ENCODE measurements around the gene SLC6A1. TPM values are rescaled to one million over a fixed set of nuclear protein-coding genes. Genes with fewer than 3 reads are reported as not detected.

The SLC6A1 gene
- polyA plus RNA-seq, 1 experiment, result not detected

DNA sequence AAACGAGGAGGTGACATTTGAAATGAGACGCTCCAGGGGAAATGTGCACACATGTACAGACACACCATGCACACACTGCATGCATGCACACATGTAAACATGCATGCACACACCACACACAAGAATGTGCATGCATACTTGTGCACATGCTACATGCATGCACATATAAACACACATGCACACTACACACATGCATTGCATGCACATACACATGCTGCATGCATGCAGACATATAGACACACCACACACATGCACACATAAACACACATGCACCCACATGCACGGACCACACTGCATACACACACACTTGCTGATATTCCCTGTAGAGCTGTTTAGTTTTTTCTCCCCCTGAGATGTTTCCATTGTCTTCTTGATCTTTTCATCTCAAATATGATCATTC lies 37.8 kb upstream of the SLC6A1 start:
- Histone ChIP-seq H3K27ac (ENCODE audit: low read depth, low read length) (no peak overlapping the region), H3K9me3 (ENCODE audit: control insufficient read depth, insufficient read depth, low read length) (no peaks in the 10 kb centered on the region), H3K4me3 (ENCODE audit: low read depth, low read length) (no peak overlapping the region), H3K27me3 (ENCODE audit: control insufficient read depth, insufficient read depth, low read length) (peaks cover 24% of the 10 kb centered on the region)
- ChIA-PET CTCF (interaction anchor here (1.3 to 2.9 kb wide), 2 partner anchors 28 to 106 kb away, joined by 4 to 13 read pairs; no protein-coding TSS in a partner anchor), POLR2A (no interaction called here)
- no peak for DNase-seq (ENCODE audit: low read depth, low spot score)
- TF ChIP-seq, protein P1, sequence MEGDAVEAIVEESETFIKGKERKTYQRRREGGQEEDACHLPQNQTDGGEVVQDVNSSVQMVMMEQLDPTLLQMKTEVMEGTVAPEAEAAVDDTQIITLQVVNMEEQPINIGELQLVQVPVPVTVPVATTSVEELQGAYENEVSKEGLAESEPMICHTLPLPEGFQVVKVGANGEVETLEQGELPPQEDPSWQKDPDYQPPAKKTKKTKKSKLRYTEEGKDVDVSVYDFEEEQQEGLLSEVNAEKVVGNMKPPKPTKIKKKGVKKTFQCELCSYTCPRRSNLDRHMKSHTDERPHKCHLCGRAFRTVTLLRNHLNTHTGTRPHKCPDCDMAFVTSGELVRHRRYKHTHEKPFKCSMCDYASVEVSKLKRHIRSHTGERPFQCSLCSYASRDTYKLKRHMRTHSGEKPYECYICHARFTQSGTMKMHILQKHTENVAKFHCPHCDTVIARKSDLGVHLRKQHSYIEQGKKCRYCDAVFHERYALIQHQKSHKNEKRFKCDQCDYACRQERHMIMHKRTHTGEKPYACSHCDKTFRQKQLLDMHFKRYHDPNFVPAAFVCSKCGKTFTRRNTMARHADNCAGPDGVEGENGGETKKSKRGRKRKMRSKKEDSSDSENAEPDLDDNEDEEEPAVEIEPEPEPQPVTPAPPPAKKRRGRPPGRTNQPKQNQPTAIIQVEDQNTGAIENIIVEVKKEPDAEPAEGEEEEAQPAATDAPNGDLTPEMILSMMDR (IDR thresholded peaks at IDR 0.05; ENCODE audit: low read depth, low read length), result no peak

DNA sequence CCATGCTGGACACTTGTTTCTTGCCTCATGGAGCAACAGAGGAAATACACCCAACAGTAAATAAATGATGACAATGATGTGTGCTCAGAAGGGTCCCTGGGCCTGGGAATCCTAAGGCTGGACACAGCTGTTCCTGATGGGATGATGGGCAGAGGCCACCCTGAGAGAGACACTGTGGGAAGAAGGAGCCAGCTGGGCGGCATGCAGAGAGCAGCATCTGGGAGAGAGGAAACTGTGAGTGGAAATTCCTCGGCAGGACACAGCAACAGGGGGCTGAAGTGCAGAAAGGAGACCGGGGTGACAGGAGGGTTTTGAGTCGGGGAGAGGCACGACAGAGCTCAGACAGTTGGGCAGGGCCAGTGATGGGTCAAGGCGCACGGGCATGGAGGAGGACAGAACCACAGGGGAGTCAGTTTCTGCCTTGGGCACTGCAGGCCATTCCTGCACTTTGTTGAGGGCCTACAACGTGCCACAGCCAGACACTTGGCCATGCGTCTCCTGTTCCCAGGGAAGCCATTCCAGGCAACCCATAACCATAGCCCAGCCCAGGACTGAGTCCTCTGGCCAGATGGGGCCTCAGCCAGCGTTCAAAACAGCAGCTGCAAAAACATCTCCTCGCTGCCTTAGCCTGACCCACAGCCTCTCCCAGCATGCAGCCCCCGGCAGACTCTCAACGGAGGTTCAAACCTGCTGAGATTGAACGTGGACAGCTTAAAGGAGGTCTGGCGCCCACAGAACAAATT lies 36.7 kb upstream of the SLC6A1 start:
- TF ChIP-seq, protein P1 (IDR thresholded peaks at IDR 0.05; ENCODE audit: low read depth, low read length), result no peak
- Histone ChIP-seq H3K9me3 (ENCODE audit: control insufficient read depth, insufficient read depth, low read length) (no peaks in the 10 kb centered on the region), H3K27me3 (ENCODE audit: control insufficient read depth, insufficient read depth, low read length) (peaks cover 24% of the 10 kb centered on the region), H3K27ac (ENCODE audit: low read depth, low read length) (no peak overlapping the region), H3K4me3 (ENCODE audit: low read depth, low read length) (no peak overlapping the region)
- POLR2A ChIA-PET, result no interaction called here
- CTCF ChIA-PET, result interaction anchor here (1.1 kb wide), 1 partner anchor 27 kb away, joined by 3 read pairs; no protein-coding TSS in a partner anchor
- DNase-seq (ENCODE audit: low read depth, low spot score), result no peak

DNA sequence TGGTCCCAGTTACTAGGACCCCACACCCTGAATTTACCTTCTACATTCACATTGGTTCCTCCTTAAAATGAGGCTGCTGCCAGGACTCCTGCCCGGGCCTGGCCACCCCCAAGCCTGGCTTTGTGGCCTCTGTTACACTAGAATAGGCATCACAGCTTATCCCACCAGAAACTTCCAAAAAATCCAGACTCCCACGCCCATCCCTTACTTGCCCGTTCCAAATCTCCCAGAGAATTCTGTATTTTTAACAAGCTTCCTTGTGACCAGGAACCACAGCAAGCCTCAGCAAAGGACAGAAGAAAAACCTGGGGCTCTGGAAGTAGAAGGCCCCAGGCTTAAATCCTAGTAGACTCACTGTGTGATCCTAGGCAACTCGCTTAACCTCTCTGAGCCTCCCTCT lies 36.0 kb upstream of the SLC6A1 start:
- no peaks in the 10 kb centered on the region for H3K9me3 ChIP-seq (ENCODE audit: control insufficient read depth, insufficient read depth, low read length)
- no peak overlapping the region for H3K27ac ChIP-seq (ENCODE audit: low read depth, low read length)
- H3K4me3 ChIP-seq (ENCODE audit: low read depth, low read length), result no peak overlapping the region
- no peak for DNase-seq (ENCODE audit: low read depth, low spot score)
- H3K27me3 ChIP-seq (ENCODE audit: control insufficient read depth, insufficient read depth, low read length), result peaks cover 22% of the 10 kb centered on the region
- POLR2A ChIA-PET, result no interaction called here
- CTCF ChIA-PET, result interaction anchor here (1.1 kb wide), 1 partner anchor 26 kb away, joined by 3 read pairs; no protein-coding TSS in a partner anchor
- TF ChIP-seq, protein P1 (IDR thresholded peaks at IDR 0.05; ENCODE audit: low read depth, low read length), result no peak

DNA sequence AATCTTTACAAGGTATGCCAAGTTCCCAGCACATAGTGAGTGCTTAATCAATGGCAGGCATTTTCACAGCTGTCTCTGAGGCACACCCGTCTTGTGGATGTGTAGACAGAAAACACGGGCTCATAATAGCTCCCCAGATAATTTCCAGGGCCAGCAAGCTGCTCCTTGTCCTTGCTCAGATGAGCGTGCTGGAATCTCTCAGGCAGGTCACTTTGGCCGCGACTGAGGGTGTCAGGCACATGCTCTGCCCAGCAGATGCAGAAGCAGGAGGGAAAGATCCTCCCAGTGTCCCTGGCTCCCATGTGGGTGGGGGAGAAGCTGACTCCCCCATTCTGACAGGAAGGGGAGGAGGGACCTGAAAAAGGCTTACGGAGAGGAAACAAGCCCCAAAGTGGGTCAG lies 35.6 kb upstream of the SLC6A1 start:
- Histone ChIP-seq H3K27me3 (ENCODE audit: control insufficient read depth, insufficient read depth, low read length) (peaks cover 22% of the 10 kb centered on the region), H3K4me3 (ENCODE audit: low read depth, low read length) (no peak overlapping the region), H3K9me3 (ENCODE audit: control insufficient read depth, insufficient read depth, low read length) (no peaks in the 10 kb centered on the region), H3K27ac (ENCODE audit: low read depth, low read length) (no peak overlapping the region)
- TF ChIP-seq, protein P1 (IDR thresholded peaks at IDR 0.05; ENCODE audit: low read depth, low read length), result no peak
- CTCF ChIA-PET, result interaction anchor here (1.1 kb wide), 1 partner anchor 26 kb away, joined by 3 read pairs; no protein-coding TSS in a partner anchor
- no peak for DNase-seq (ENCODE audit: low read depth, low spot score)
- POLR2A ChIA-PET, result no interaction called here

DNA sequence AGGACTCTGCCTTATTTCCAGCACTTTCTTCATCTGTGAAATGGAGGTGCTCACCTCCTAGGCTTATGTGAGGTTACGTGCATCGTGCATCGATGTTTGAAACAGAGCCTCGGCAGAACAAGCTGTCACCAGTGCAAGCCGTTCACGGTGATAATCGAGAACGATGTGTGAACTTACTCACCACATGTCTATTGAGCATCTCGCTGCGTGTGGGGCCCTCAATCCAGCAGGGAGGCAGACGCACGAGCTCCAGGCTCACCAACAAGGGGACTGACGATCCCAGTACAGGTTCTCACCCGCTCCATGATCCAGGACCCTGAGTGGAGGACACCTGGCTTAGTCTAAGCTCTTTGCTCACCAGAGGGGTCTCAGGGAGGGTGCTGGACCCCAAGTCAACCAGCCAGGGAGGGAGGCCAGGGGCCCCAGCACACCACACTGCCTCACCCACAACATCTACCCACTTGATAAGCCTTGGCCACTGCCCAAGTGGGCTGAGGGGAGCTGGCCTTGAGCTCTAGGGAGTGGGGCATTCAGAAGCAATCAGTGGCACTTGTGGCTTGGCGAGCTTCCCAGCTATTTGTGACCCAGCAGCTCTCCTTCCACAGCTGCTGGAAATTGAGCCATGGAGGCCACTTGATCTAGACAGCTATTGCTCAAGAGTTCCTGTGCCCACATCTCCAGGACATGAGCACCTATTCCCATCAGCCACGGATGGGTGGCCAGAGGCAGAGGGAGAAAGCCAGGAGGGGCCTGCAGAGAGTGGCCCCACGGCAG lies 34.4 kb upstream of the SLC6A1 start:
- CTCF ChIA-PET, result interaction anchor here (1.4 to 2.0 kb wide), 2 partner anchors 12 to 102 kb away, joined by 4 to 7 read pairs; no protein-coding TSS in a partner anchor
- no peak overlapping the region for H3K27ac ChIP-seq (ENCODE audit: low read depth, low read length)
- peaks cover 22% of the 10 kb centered on the region for H3K27me3 ChIP-seq (ENCODE audit: control insufficient read depth, insufficient read depth, low read length)
- H3K9me3 ChIP-seq (ENCODE audit: control insufficient read depth, insufficient read depth, low read length), result no peaks in the 10 kb centered on the region
- no peak for DNase-seq (ENCODE audit: low read depth, low spot score)
- POLR2A ChIA-PET, result no interaction called here
- TF ChIP-seq, protein P1 (IDR thresholded peaks at IDR 0.05; ENCODE audit: low read depth, low read length), result no peak
- H3K4me3 ChIP-seq (ENCODE audit: low read depth, low read length), result no peak overlapping the region

All from AG04450 (cell line).